ENCODE data around the gene HEPN1. TPM values are rescaled to one million over a fixed set of nuclear protein-coding genes. Genes with fewer than 3 reads are reported as not detected.
A peak's percentile ranks its signal among the peaks of the same experiment; 100 is the strongest.

The HEPN1 gene
- total and polyA plus RNA-seq, 10 of the 15 experiments (the other 5 are each of a cell fraction or from before 2014, with no cell fraction given), result not detected

DNA sequence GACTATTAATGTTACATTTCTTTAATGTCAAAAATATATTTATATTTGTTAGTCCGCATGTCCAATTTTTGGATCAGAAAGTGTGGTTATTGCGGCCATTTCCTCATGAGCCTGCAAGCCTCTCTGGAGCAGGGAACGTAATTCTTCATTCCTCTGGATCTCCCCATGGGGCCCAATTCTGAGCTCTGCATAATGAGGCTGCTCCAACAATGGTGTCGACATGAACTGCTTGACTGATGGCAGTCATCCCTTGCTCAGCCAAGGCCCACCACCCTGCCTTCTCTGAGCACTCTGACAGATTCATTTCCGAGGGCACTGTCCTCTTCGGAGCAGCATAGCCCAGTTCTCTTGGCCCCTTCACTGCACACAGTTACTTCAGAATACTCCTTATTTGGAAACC, 19.9 kb downstream of the HEPN1 start:
- DNase-seq (ENCODE audit: low read depth, low spot score) (no peak), ATAC-seq (no peak), FAIRE-seq (no peak)
- in situ Hi-C loops (cut with MboI), result no loop called here
- H3K79me2 ChIP-seq (ENCODE audit: control insufficient read depth, insufficient read depth, low read length), result no peaks in the 10 kb centered on the region
- H3K4me3 ChIP-seq, result no peak overlapping the region
- H3K9me3 ChIP-seq (replicated peaks; ENCODE audit: control insufficient read depth, insufficient read depth, low read length), result no peaks in the 10 kb centered on the region; the same call in 2 of the 3 replicates
- no peak overlapping the region for H3K4me2 ChIP-seq (ENCODE audit: control insufficient read depth, insufficient read depth)
- intact Hi-C loops (cut with micrococcal nuclease; ENCODE audit: unreplicated experiment), result no loop called here
- H4K20me1 ChIP-seq (ENCODE audit: control insufficient read depth, insufficient read depth), result no peaks in the 10 kb centered on the region
- no peaks in the 10 kb centered on the region for H3K36me3 ChIP-seq (ENCODE audit: control insufficient read depth in 2 of 2, insufficient read depth in 2 of 2, low read length in 1 of 2)
- H3K27ac ChIP-seq (ENCODE audit: control insufficient read depth, insufficient read depth), result no peak overlapping the region
- H3K27me3 ChIP-seq (replicated peaks in 1 of 2; ENCODE audit: control insufficient read depth in 2 of 2, insufficient read depth in 2 of 2, low read length in 1 of 2), result peaks cover 0 to 4% of the 10 kb centered on the region in 2 experiments
- no peaks in the 10 kb centered on the region for H3K4me1 ChIP-seq (ENCODE audit: control insufficient read depth, insufficient read depth, low read length)
- ChIA-PET RAD21 (ENCODE audit: unreplicated experiment) (no interaction called here), POLR2A (interaction anchor here (0.5 kb wide), 1 partner anchor 15 kb away, joined by 4 read pairs; no protein-coding TSS in a partner anchor), SMC1A (ENCODE audit: uncharacterized antibody, unreplicated experiment) (no interaction called here), CTCF (no interaction called here)
- H2AFZ ChIP-seq (ENCODE audit: control insufficient read depth, low read depth, low read length), result no peak overlapping the region
- H3K9ac ChIP-seq (ENCODE audit: control insufficient read depth, insufficient read depth, low read length), result no peak overlapping the region
- no TSS peak for BruUV-seq (replicated peaks)
- 64% methylated on average over 6 of the region's 6 CpGs for WGBS (ENCODE audit: insufficient coverage, insufficient replicate concordance, low lambda C conversion rate, missing lambda C conversion rate)
- TF ChIP-seq BHLHE40 (IDR thresholded peaks at IDR 0.05; ENCODE audit: borderline replicate concordance in 1 of 2, low read depth in 2 of 2, low read length in 1 of 2), result no peak
- no peak for TF ChIP-seq NRF1 (conservative IDR thresholded peaks at IDR 0.05; ENCODE audit: low read depth, low read length)
- TF ChIP-seq NBN (IDR thresholded peaks at IDR 0.05), result no peak
- TF ChIP-seq POU2F2 (IDR thresholded peaks at IDR 0.05; ENCODE audit: borderline replicate concordance, low read depth, low read length), result no peak
- TF ChIP-seq HCFC1 (IDR thresholded peaks at IDR 0.05; ENCODE audit: low read length), result no peak
- no peak for TF ChIP-seq NFYA (IDR thresholded peaks at IDR 0.05; ENCODE audit: borderline replicate concordance, low read depth, low read length)

DNA sequence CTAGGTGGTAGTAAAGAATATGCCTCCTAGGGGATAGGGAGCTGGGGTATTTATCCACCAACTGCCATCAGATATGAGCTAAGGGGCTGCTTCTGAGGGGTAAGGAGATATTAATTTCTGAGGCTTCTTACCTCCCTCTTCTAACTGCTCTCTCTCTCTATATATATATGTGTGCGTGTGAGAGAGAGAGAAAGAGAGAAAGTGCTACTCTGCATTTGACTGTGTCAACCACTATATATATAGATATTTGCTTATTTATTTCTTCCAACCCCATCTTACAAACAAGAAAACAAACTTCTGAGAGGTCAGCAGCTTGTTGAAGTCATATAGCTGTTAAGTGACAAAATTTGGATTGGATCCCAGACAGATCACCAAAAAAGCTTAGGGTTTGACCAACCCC, 22.7 kb downstream of the HEPN1 start:
- ChIA-PET POLR2A (no interaction called here), RAD21 (ENCODE audit: unreplicated experiment) (no interaction called here), SMC1A (ENCODE audit: uncharacterized antibody, unreplicated experiment) (interaction anchor here (1.2 to 1.3 kb wide), 2 partner anchors 15 to 404 kb away, joined by 3 to 4 read pairs; no protein-coding TSS in a partner anchor), CTCF (interaction anchor here (0.6 to 1.5 kb wide), 4 partner anchors 12 to 427 kb away, joined by 3 to 4 read pairs (median 3); partner anchors contain the start of gene CCDC15)
- Histone ChIP-seq H3K36me3 (ENCODE audit: control insufficient read depth in 2 of 2, insufficient read depth in 2 of 2, low read length in 1 of 2) (no peaks in the 10 kb centered on the region), H3K4me3 (no peak overlapping the region), H3K27ac (ENCODE audit: control insufficient read depth, insufficient read depth) (no peak overlapping the region), H4K20me1 (ENCODE audit: control insufficient read depth, insufficient read depth) (no peaks in the 10 kb centered on the region), H2AFZ (ENCODE audit: control insufficient read depth, low read depth, low read length) (no peak overlapping the region), H3K9me3 (replicated peaks; ENCODE audit: control insufficient read depth, insufficient read depth, low read length) (no peaks in the 10 kb centered on the region; the same call in 2 of the 3 replicates), H3K4me1 (ENCODE audit: control insufficient read depth, insufficient read depth, low read length) (no peaks in the 10 kb centered on the region), H3K79me2 (ENCODE audit: control insufficient read depth, insufficient read depth, low read length) (no peaks in the 10 kb centered on the region), H3K27me3 (replicated peaks in 1 of 2; ENCODE audit: control insufficient read depth in 2 of 2, insufficient read depth in 2 of 2, low read length in 1 of 2) (peaks cover 0 to under 1% of the 10 kb centered on the region in 2 experiments; a peak in 3 of 4 replicates), H3K9ac (ENCODE audit: control insufficient read depth, insufficient read depth, low read length) (no peak overlapping the region), H3K4me2 (ENCODE audit: control insufficient read depth, insufficient read depth) (no peak overlapping the region)
- in situ Hi-C loops (cut with MboI) (no loop called here), intact Hi-C loops (cut with micrococcal nuclease; ENCODE audit: unreplicated experiment) (no loop called here)
- no TSS peak for BruUV-seq (replicated peaks)
- no peak for ATAC-seq
- 0% methylated on average over 1 of the region's 1 CpG for WGBS (ENCODE audit: insufficient coverage, insufficient replicate concordance, low lambda C conversion rate, missing lambda C conversion rate)
- DNase-seq (ENCODE audit: low read depth, low spot score), result no peak
- no peak for FAIRE-seq
- TF ChIP-seq MEF2A (IDR thresholded peaks at IDR 0.05; ENCODE audit: insufficient read depth, low read depth, low read length) (0 out of 2 replicates have a peak, but pooled peaks have one; percentile 45), RUNX3 (IDR thresholded peaks at IDR 0.05; ENCODE audit: low read length) (0 out of 2 replicates have a peak, but pooled peaks have one; percentile 13)
- TF ChIP-seq, protein P1, sequence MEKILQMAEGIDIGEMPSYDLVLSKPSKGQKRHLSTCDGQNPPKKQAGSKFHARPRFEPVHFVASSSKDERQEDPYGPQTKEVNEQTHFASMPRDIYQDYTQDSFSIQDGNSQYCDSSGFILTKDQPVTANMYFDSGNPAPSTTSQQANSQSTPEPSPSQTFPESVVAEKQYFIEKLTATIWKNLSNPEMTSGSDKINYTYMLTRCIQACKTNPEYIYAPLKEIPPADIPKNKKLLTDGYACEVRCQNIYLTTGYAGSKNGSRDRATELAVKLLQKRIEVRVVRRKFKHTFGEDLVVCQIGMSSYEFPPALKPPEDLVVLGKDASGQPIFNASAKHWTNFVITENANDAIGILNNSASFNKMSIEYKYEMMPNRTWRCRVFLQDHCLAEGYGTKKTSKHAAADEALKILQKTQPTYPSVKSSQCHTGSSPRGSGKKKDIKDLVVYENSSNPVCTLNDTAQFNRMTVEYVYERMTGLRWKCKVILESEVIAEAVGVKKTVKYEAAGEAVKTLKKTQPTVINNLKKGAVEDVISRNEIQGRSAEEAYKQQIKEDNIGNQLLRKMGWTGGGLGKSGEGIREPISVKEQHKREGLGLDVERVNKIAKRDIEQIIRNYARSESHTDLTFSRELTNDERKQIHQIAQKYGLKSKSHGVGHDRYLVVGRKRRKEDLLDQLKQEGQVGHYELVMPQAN (conservative IDR thresholded peaks at IDR 0.05), result no peak

Data from GM12878 (cell line).